ENCODE results near the gene ZXDC. TPM values are rescaled to one million over a fixed set of nuclear protein-coding genes. Genes with fewer than 3 reads are reported as not detected.

Gene ZXDC
- total RNA-seq, 1 experiment from 2014 or later: 12.2 TPM

DNA sequence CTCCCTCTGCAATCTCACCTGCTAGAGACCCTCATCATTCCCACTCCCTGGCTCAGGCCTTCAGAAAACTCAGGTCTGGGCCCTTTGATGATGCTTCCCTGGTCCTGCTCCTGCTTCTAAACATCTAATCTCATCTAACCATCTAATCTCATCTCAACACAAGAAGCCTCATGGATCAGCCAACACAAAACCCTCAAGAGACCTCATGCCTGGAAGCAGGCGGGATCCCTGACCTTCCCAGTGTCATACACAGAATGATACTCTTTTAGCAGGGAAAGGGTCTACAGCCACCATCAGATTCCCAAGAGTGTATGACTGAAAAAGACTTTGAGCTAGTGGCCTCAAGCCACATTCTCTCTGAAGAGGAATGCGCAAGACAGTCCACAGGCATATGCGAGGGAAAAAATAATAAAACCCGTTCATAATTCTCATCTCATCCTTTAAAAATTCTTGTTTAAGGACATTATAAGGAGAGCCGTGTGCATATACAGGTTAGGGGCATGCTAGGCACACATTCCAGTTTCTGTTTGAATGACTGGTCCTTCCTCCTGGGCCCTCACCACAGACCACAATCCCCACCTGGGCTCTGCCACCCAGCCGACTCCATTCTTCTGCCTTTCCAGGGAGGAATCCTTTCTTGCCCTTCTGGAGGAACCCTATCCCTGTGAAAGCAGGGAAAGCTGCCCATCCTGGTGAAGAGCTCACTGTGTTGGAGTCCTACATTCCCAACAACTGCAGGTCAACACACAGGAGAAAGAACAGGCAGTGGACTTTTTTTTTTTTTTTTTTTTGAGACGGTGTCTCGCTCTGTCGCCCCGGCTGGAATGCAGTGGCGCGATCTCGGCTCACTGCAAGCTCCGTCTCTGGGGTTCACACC is 2.2 kb downstream of the ZXDC start:
- no peak for DNase-seq (ENCODE audit: low spot score)

DNA sequence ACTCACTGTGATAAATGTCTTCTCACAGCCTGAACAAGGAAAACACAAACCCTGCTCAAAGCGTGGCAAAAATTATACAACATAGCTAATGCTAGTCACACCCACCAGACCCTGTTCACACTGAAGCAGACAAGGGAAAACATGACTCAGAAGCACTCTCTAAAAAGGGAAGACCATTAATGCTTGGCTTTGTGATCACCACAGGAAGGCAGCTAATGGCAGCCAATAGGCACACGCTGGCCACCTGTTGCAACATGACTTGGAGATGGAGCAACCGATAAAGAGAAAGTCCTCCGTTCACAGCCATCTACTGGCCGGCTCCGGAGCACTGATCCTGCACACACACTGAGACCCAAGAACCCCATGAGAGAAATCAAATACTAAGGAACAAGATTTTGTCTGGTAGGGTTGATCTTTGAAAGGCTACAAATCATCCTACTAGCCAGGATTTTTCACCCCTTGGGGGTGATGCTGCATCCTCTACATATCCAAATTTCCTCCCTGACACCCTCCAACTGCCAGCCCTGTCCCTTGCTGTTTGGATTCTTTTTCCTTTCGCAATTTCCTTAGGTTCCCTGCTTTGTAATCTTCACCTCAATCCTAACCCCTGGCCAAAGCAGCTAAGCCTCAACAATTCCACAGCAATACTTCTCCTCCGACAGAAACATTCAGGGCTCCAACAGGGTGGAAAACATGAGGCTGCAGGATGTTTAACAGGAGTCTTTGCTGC is 3.2 kb downstream of the ZXDC start:
- peak; percentile 96 for DNase-seq (ENCODE audit: low spot score)

DNA sequence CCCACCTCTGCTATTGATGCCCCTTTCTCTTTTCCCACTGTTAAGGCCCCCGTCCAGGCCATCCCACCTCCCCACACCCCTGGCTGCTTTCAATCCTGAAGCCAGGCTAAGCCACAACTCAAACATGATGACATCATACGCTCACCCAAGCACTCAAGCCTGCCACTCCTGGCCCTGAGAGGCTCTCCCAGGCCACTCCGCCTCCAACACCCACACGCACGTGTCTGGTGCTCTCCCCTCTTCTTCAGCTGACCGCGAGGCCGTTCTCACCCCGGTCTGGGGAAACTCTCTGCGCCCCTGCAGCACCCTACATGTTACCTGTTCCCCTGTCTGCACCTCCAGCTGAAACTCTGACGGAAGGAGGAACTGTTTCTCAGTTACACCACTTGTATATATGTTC is 6.2 kb downstream of the ZXDC start:
- no peak for DNase-seq (ENCODE audit: low spot score)

DNA sequence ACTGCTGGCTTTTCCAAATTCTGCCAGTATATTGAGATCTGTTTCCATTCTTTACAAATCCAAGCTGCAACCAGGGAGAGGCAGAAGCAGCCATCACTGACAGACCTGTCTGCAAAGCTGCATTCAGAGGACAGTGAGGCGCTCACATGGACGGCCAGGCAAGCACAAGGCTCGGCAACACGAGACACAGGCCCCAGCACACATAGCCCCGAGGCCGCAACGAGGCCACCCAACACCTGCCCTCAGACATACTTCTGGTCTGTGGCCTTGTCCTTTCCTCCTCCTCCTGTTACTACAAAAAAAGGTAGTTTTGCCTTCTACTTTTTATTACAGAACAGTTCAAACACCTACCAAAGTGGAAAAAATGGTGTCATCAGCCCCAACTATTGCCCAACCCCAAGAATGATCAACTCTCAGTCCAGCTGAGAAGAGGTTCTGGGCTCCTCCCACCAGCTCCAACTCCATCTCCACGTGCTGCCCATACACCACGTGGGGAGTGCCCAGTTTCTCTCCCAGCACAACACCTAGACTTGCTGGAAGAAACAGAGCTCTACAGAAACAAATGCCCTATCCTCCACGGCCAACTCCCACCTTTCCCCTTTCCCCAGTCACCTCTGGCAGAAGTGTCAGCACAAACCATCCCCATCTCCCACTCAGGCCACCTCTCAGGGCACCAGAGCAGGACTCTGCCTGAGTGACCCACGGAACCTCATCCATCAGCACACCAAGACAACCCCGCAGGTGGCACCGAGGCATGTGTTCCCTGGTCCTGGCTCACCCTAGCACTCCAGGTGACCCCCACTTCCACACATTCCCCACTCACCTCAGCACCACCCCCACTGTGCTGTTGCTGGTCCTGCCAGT is 7.4 kb downstream of the ZXDC start:
- DNase-seq (ENCODE audit: low spot score): no peak

DNA sequence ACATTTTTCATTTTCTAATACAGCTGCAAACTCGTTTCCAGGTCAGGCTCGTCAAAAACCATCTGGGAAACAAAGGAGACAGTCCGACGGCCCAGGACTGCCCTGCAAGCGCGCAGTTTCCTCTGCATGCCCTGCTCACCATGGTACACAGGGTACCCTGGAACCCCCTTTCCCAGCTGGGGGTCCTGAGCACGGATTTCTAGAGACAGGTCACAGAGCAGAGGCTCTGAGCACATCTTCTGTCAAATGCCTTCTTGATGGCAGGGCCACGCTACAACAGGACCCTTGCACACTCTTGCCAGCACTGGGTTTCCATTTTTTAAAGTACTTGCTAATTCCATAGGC is 8.1 kb downstream of the ZXDC start:
- DNase-seq (ENCODE audit: low spot score): no peak

DNA sequence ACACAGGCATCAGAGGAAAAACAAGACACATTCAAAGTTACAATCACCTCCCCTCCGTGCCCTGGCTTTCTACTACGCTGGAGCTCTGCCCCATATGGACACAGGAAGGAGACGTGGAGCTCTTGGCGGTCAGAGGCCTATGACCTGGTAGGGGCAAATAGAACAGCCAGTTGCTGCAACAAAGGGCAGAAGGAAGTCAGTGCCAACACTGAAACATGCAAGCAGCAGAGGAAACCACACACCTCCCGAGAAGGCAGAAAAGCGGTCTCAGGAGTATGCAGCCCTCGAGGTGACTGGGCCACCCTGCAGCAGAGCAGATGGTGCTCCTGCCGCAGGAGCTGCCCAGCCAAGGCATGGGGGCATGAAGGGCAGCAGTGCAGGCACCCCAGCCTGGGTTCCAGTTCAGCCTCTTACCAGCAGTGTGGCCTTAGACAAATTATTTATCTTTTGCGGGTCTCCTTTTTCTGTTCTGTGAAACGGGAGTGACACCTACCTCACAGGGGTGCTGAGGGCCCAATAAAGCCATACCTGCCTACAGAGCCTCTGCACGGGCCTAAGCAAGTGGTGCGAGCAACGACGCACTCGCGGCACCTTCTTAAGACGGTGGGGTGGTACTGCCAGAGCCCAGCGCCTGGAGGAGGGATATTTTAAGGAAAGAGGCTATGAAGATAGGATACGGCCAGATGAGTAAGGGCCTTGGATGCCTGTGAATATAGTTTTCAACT is 8.6 kb downstream of the ZXDC start:
- no peak for DNase-seq (ENCODE audit: low spot score)

DNA sequence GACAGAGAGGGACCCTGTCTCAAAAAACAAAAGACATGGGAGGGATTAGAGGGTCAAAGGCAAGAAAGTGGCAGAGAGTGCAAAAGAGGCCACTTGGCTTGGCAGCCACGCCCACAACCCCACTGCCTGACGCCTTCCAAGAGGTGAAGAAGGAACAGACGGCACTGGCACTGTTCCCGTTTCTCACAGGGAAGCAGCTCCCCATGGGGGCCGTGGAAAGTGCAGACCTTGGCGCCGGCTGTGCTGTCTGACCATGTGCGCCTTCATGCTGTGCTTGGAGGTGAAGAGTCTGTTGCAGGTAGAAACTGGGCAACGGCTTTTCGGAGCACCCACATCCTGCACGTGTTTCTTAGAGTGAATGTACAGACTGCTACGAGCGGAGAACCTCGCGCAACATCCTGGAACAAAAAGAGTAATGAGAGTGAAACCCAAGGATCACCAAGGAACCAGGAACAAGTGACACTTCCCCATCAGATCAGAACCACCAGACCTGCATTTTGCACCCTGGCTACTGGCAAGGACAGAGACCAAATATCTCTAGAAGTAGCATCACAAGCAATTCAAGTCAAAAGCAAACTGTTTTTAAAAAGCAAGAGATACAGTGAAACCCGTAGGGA is 9.7 kb downstream of the ZXDC start:
- no peak for DNase-seq (ENCODE audit: low spot score)

DNA sequence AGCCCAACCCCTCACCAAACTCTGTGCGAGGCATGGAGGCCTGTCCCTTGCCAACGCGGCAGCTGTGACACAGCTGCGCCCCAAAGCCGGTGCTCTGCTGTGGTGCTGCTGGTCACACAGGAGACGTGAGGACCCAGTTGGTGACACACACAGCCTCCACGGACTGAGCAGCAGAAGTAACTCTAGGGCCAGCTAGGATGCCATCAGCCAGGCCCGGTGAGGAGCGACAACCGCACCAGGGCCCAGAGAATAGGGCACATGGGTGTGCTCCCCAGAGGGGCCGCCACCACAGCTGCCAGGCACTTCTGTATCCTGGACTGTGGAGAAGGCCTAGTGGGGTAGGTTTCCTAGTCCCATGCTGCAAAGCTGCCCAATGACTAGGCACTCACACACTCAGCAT is 10.7 kb downstream of the ZXDC start:
- DNase-seq (ENCODE audit: low spot score): no peak

DNA sequence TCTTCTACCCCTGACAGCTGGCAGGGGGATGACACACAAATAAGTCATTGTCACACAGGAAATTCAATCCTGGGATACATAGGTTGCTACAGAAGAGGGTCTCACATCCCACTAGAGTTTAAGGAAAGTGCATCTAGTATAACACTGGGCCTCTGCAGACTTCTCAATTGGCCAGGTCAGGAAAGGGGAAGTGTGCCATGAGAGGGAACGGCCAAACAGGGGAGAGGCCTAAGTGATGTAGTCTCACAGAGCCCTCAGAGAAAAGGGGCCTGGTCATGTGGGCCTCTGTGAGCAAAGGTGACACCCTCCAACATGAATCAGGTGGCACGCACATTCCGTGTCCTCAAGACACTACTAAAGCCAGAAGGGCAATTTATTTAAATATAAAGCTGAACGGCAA is 11.2 kb downstream of the ZXDC start:
- DNase-seq (ENCODE audit: low spot score): no peak

DNA sequence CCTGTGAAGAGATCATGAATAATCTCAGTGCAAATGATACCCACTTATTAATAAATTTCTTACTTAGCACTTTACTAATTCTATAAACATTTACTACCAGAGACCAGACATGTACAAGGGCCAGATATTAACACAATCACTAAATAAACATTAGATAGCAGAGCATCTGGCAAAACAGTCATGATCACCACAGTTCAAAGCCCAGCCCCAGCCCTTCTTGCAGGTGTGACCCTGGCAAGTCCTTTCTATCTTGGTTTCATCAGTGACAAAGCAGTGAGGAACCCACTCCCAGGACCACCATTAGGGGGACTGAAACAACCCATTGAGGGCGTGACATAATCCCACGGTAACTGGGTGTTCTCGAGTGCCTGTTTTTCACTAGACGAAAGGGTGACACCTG is 11.6 kb downstream of the ZXDC start:
- DNase-seq (ENCODE audit: low spot score): no peak

DNA sequence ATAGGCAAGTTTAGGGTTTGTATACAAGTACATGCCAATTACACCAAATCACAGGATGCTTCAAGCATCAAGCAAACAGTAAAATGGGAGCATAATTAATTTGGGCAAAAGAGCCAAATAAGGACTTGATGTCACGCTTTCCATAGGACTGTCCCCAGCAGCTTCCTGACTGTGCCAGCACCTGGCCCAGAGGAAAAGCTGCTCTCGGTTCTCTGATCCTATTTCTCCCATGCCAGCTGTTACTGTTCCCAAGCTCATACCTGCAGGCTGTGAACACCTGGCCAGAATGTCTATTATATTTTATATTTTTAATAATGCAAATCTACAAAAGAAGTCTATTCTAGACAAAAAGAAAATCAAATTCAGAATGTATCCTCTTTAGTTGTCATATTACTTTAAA is 12.2 kb downstream of the ZXDC start:
- DNase-seq (ENCODE audit: low spot score): no peak

DNA sequence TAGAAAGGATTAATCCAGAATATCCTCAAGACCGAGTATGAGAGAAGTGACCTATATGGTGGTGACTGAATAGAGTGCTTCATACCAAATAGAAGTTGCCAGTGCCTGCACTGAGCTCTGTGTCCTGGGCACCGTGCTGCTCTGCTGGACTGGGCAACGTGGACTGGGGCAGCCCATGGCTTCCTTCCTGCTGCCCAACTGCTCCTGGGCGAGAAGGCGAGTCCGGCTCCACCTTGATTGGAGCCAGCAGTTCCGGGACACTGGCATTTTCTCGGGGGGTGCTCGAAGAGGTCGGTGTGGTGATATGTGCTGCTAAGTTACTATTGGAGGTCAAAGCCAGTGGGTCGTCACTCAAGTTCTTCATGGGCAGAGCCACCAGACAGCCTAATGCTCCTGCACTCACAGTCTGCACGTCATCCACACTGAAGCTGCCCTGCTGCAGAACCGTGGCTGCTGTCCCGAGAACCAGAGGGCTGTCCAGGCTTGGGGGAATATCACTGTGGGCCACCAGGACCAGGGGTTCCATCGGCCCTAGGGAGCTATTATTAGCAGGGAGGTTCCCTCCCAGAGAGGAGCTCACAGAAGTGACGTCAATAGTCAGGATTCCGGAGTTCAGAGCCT is 14.1 kb downstream of the ZXDC start:
- no peak for DNase-seq (ENCODE audit: low spot score)

DNA sequence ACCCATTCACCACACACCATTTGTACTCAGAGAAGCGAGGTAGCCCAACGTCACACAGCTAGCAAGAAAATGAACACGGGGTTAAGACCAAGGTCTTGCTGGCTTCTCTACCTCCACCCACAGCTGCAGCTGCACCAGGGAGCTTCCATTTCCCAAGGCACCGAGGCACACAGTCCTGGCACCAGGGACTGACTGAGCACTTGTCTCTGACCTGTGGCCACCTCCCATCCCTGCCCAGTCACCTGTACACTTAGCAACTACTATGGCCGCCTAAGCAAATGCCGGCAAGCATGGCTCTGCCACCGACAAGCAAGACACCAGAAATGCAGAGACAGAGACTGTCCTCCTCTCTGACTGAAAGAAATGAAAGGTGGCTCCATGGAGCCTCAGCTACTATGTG is 15.3 kb downstream of the ZXDC start:
- no peak for DNase-seq (ENCODE audit: low spot score)

DNA sequence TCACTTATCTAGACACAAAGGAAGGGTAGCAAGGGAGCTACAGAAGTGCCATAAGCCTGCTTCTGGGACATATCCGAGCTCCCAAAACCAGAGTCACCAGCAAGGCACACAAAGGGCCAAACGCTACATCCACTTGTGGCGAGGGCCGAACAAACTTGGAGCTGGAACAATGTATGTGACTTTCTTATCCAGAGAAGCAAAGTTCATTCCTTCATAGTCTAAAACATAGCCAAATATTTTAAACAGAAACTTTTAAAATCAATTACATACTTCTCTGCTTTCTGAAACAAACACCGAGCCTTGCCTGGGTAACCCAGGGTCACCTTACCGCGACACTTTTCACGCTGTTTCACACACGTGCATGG is 15.9 kb downstream of the ZXDC start:
- no peak for DNase-seq (ENCODE audit: low spot score)

DNA sequence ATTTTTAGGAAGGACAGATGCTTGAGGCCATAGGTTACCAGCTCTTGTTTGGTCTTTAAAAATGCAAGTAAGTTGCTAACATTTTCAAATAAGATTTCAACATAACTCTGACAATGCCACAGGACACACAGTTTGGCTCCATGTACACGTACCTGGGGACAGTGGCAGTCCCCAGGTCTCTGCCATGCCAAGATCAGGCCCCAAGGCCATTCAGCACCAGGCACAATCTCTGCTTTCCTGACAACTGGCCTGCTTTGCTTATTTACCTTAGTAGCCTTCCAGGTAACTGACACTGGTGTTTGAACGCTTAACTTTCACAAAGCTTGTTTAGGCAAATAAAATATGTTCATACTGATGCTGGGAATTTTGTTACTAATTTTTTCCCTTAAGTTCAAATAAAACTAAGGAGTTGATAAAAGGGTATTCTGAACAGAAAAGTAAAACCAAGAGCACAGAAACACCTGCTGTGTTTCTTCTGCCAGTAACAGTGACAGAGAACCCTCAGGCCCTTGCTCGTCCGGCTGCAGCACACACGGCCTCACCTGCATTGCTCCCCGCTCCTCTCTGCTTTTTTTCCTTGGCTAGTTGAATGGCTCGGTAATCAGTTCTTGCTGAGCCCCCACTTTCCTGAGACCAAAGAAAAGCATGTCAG is 16.5 kb downstream of the ZXDC start:
- DNase-seq (ENCODE audit: low spot score): no peak

DNA sequence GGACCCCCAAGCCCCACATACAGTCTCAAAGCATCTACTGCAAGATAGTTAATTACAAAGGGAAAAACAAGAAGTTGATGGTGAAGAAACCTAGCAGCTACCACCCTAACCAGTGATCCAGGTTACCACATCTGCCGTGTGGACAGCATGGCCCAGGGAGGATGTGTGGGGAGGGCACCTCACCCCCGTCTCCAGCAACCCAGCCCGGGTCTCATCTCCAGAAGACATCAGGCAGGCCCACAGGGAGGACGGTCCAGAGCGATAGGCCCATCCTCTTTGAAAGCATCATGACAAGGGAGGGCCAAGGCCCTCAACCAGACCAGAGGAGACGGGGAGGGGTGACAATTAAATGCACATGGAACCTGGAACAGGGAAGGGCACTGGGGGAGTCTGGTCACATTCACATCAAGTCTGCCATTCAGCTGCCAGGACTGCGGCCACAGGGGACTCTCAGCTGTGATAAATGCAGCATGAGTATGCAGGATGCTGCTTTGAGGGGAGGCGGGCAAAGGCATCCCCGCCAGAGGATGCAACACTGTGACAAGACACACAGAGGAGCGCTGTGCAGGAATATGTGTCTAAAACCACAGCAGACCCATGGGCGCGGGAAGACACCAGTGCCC is 18.8 kb downstream of the ZXDC start:
- no peak for DNase-seq (ENCODE audit: low spot score)

DNA sequence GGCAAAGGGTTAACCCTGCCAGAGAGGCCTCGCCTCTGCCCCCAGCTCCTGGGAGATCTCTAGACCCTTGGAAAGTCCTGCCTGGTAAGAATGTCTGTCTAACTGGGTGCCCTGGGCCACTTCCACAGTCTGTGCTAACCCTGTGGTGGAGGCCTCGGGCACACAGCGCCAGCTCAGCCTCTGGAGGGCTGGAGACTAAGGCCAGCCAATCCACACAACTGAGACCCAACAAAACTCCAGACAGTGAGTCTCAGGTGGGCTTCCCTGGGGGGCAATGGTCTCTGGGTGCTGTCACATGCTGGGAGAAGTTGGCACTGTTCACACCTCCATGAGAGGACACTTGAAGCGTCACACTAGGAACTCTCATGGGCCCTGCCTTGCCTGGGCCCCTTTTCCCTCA is 19.5 kb downstream of the ZXDC start:
- no peak for DNase-seq (ENCODE audit: low spot score)

DNA sequence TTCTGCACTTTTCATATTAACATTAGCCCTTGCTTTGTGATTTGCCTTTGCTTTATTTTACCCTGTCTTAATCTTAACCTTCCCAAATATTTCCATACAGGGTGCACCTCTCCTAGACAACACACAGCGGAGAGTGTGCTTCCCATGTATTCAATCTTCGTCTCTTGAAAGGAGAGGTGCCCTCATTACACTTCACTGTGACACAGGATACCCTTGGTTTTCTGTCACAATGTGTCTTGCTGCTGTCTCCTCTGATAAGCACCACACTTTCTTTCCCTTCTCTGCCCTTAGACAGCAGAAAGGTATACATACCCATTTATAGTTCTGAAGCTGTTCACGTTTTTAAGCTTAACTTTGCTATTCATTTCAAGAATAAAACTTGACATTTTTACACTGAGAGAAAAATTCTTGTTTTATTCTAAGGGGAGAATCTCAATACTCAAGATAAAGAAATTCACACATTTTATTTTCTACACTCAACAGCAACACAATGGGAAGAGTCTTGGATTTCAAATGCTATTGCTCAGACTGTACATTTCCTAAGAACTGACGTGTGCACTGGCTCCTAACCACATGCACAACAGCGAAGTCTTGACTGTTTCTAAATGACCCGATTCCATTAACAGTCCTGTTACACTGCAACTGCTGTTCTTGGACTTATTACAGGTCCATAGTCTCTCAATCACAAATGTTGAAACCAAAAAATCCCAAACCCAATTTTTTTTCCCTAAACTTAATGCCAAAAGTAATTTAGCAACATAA is 21.1 kb downstream of the ZXDC start:
- no peak for DNase-seq (ENCODE audit: low spot score)

DNA sequence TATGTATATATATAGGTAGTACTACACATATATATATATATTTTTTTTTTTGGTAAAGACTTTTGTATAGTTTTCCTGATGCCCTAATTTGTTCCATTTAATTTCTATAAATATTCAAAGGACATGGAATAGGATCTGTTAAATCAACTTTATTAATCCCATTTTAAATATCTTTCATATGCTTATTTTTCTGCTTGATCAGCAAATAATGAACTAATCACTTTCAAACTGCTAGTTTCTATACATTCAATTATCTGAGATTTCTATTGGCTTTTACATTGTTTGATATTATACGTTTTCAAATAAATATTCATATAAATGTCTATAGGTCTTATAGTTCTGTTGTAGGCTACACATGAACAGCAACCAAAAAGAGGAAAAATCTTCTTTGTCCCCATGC is 21.7 kb downstream of the ZXDC start:
- DNase-seq (ENCODE audit: low spot score): no peak

Data from H4 (cell line).